ENCODE results near the gene ZDHHC18. TPM values are rescaled to one million over a fixed set of nuclear protein-coding genes. Genes with fewer than 3 reads are reported as not detected.
A peak's percentile ranks its signal among the peaks of the same experiment; 100 is the strongest.

The ZDHHC18 gene
- total and polyA plus RNA-seq, 2 of the 8 experiments (the other 6 are each of a cell fraction or from before 2014, with no cell fraction given): 29.7 to 49.8 TPM

DNA sequence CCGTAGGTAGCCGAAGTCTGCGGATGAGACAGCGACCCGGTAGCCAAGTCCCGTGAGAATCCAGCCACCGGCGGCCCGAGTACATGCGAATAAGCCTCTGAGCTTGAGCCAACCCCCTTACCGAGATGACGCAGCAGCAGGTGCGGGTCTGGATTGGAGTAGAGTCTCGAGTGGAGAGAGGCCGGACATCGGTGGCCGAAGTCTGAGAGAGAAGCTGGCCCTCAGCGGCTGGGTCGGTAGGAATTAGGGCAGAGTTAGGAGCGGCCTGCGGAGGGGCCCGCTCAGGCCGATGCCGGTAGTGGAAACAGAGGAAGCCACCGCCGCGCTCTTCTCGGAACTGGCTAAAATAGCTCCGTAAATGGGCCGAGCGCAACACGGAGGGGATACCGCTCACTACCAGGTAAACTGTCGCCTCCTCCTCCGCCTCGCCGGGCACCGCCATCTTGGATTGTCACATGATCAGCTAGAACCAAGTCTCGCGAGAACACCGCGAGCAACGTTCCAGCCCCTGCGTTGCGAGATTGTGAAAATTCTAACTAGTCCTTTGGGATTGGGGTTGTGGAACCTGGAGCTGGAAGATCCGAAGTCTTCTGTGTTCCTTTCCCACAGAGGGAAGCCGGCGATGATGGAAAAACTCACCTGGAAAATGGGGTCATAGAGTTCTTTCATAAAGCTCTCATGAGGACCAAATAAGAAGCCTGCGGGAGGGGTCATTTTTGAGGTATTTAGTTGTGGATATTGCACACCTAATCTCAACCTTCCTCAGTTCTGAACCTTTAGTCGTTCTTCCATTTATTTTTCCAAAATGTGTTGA is 73.7 kb downstream of the ZDHHC18 start, which contains the start of gene GPATCH3:
GPATCH3 (minus strand) TSS at position 467 of the 814 bp plus-strand sequence; CDS start at position 442, 25 bp downstream.
- peaks cover under 1 to 2% of the 10 kb centered on the region in 2 experiments for H4K20me1 ChIP-seq (replicated peaks in 1 of 2; ENCODE audit: control insufficient read depth in 1 of 2, insufficient read depth in 2 of 2, low read length in 2 of 2)
- H3K36me3 ChIP-seq (ENCODE audit: control insufficient read depth in 2 of 4, insufficient read depth in 4 of 4, low read length in 3 of 4): peaks cover 0 to 14% (median 6%) of the 10 kb centered on the region in 4 experiments; a peak in 5 of 8 replicates
- peak within 1 kb of the TSS; percentile 95 to 96 (median 96) for H3K9ac ChIP-seq (replicated peaks in 1 of 4; ENCODE audit: extremely low read depth in 1 of 4, low read depth in 3 of 4, low read length in 3 of 4)
- WGBS, 2 experiments (ENCODE audit: extremely low coverage in 1 of 2, insufficient coverage in 1 of 2, insufficient read length in 1 of 2, insufficient replicate concordance in 2 of 2, low coverage in 1 of 2, low lambda C conversion rate in 2 of 2, missing lambda C conversion rate in 1 of 2): 2% methylated on average over 50 of the region's 50 CpGs; no CpG with 5 or more reads in 1 of the 2 experiments
- H3K4ac ChIP-seq (replicated peaks; ENCODE audit: insufficient read length, low read depth, low read length): peak within 1 kb of the TSS; percentile 16
- DNase-seq (ENCODE audit: low read depth in 1 of 2, low spot score in 2 of 2) (peak; percentile 71 to 91), FAIRE-seq (peak; percentile 90)
- no peak within 1 kb of the TSS for H4K91ac ChIP-seq (replicated peaks; ENCODE audit: insufficient read length, low read length)
- no peaks in the 10 kb centered on the region for H3K9me3 ChIP-seq (ENCODE audit: insufficient read depth in 2 of 2, low read depth in 1 of 2, low read length in 1 of 2)
- peaks cover 5% of the 10 kb centered on the region; the same call in 1 of the 2 replicates for H3K79me1 ChIP-seq (ENCODE audit: low read depth, low read length)
- peaks cover 8% of the 10 kb centered on the region for H3K23me2 ChIP-seq (ENCODE audit: low read depth, low read length)
- peak within 1 kb of the TSS; percentile 88 for H3K27ac ChIP-seq (ENCODE audit: low read depth, low read length)
- no peaks in the 10 kb centered on the region for H3K27me3 ChIP-seq (replicated peaks in 1 of 4; ENCODE audit: control insufficient read depth in 3 of 4, extremely low read depth in 1 of 4, insufficient read depth in 3 of 4, low read length in 3 of 4)
- peak within 1 kb of the TSS; percentile 52 for H2AFZ ChIP-seq (ENCODE audit: low read length)
- H3K4me2 ChIP-seq (ENCODE audit: insufficient read depth in 1 of 2, low read depth in 2 of 2, low read length in 2 of 2): peak within 1 kb of the TSS; percentile 71 to 86
- CTCF ChIA-PET (ENCODE audit: partially characterized antibody): interaction anchor here (0.7 to 4.9 kb wide), 6 partner anchors 12 to 60 kb away, joined by 3 to 27 read pairs (median 4); partner anchors contain the start of genes GPN2 and KDF1
- H2BK20ac ChIP-seq (ENCODE audit: low read length): no peak within 1 kb of the TSS
- H2BK120ac ChIP-seq (replicated peaks; ENCODE audit: low read depth, low read length): no peak within 1 kb of the TSS
- H2AK5ac ChIP-seq (ENCODE audit: low read depth, low read length): no peak within 1 kb of the TSS
- no peak within 1 kb of the TSS for H3K14ac ChIP-seq (ENCODE audit: insufficient read length)
- peak within 1 kb of the TSS; percentile 74 for H4K5ac ChIP-seq (ENCODE audit: insufficient read length, low read depth, low read length)
- H3K56ac ChIP-seq (replicated peaks; ENCODE audit: insufficient read length, low read depth, low read length): peak within 1 kb of the TSS; percentile 55
- H3K18ac ChIP-seq (ENCODE audit: extremely low read depth, low read length): no peak within 1 kb of the TSS
- POLR2A ChIA-PET (ENCODE audit: partially characterized antibody): interaction anchor here (0.6 to 4.1 kb wide), 26 partner anchors 8 to 878 kb away, joined by 3 to 66 read pairs (median 4); partner anchors contain the start of genes GPN2, NR0B2, NUDC and PIGV
- H3K79me2 ChIP-seq (ENCODE audit: control insufficient read depth in 1 of 2, insufficient read depth in 2 of 2, low read length in 2 of 2): peaks cover 6 to 16% of the 10 kb centered on the region in 2 experiments
- peak within 1 kb of the TSS; percentile 49; the same call in 1 of the 2 replicates for H2BK5ac ChIP-seq (ENCODE audit: low read depth, low read length)
- peak within 1 kb of the TSS; percentile 100 for H4K8ac ChIP-seq (ENCODE audit: extremely low read depth, insufficient read depth, low read length)
- peaks cover 0 to 8% (median 3%) of the 10 kb centered on the region in 4 experiments; a peak in 3 of 7 replicates for H3K4me1 ChIP-seq (replicated peaks in 1 of 4; ENCODE audit: control insufficient read depth in 3 of 4, insufficient read depth in 4 of 4, low read length in 3 of 4)
- no peak within 1 kb of the TSS for H3K23ac ChIP-seq (ENCODE audit: insufficient read length)
- no peak within 1 kb of the TSS; the same call in 1 of the 2 replicates for H2BK12ac ChIP-seq (ENCODE audit: low read depth, low read length)
- H2BK15ac ChIP-seq (ENCODE audit: low read length): no peak within 1 kb of the TSS
- peak within 1 kb of the TSS; percentile 90 to 98 (median 96) for H3K4me3 ChIP-seq (ENCODE audit: extremely low read depth in 1 of 4, insufficient read depth in 2 of 4, low read depth in 3 of 4, low read length in 4 of 4)
- TF ChIP-seq SP4 (IDR thresholded peaks at IDR 0.05; ENCODE audit: low read length) (peak; percentile 96), NANOG (IDR thresholded peaks at IDR 0.05; ENCODE audit: insufficient read depth, low read depth, low read length, poor library complexity, severe bottlenecking) (no peak), SP1 (IDR thresholded peaks at IDR 0.05; ENCODE audit: low read depth, low read length) (no peak), POLR2A (IDR thresholded peaks at IDR 0.05; ENCODE audit: control extremely low read depth in 1 of 2, low read depth in 2 of 2, low read length in 2 of 2) (peak; percentile 89 to 98), KDM1A (IDR thresholded peaks at IDR 0.05; ENCODE audit: borderline replicate concordance, low read length) (no peak), MAX (IDR thresholded peaks at IDR 0.05) (no peak; the same call in 1 of the 2 replicates), BCL11A (IDR thresholded peaks at IDR 0.05; ENCODE audit: low read depth in 2 of 2, low read length in 2 of 2) (no peak), RNF2 (IDR thresholded peaks at IDR 0.05; ENCODE audit: borderline replicate concordance, low read depth, low read length, missing control alignments, poor library complexity, severe bottlenecking) (no peak), HDAC2 (IDR thresholded peaks at IDR 0.05; ENCODE audit: borderline replicate concordance in 1 of 2, low read depth in 2 of 2, low read length in 2 of 2) (peak in 1 of 2 experiments; percentile 99; a peak in 2 of 4 replicates), TAF7 (optimal IDR thresholded peaks at IDR 0.05; ENCODE audit: borderline replicate concordance, low read depth, low read length) (peak; percentile 89)

Measured in H1 (cell line).